WI38 (cell line): Measurements from ENCODE around the gene SLC41A3.

Experiments used
- H3K4me3 ChIP-seq: 2 replicates; pipeline ENCODE4 v1.5.1; 2011; ENCODE audit warnings: low read depth, mild to moderate bottlenecking, control low read depth, low read length
- CTCF ChIP-seq: IDR thresholded peaks from 2 replicates; pipeline ENCODE4 v1.5.1; 2012; ENCODE audit warnings: low read depth, mild to moderate bottlenecking, control low read depth, low read length

SLC41A3 gene

GRCh38 chr3:126054870-126055269 lies 29.1 kb downstream of the SLC41A3 start:
- no peak for TF ChIP-seq CTCF
- H3K4me3 ChIP-seq: no peak overlapping the region

- H3K4me3 ChIP-seq: no peak overlapping the region
- TF ChIP-seq CTCF: no peak
Observed at GRCh38 chr3:126053949-126054569, 29.9 kb downstream of the SLC41A3 start.

GRCh38 chr3:126053513-126053912 lies 30.4 kb downstream of the SLC41A3 start:
- no peak for TF ChIP-seq CTCF
- H3K4me3 ChIP-seq: no peak overlapping the region

GRCh38 chr3:126052196-126053058 lies 31.5 kb downstream of the SLC41A3 start:
- no peak overlapping the region for H3K4me3 ChIP-seq
- TF ChIP-seq CTCF: no peak

GRCh38 chr3:126051741-126052140 lies 32.2 kb downstream of the SLC41A3 start:
- H3K4me3 ChIP-seq: no peak overlapping the region
- no peak for TF ChIP-seq CTCF

- H3K4me3 ChIP-seq: no peak overlapping the region
Observed at GRCh38 chr3:126051234-126051633, 32.7 kb downstream of the SLC41A3 start.

More at GRCh38 chr3:126051234-126051633, 32.7 kb downstream of the SLC41A3 start:
- TF ChIP-seq CTCF: no peak
